Activated T-helper 9 cell treated with anti-CD3 and anti-CD28 coated beads, Interleukin-2, amount 50 U/mL, for 16 hours (primary cell): ENCODE results near the gene C3orf20.

ENCODE experiments used
- DNase-seq: peaks from one replicate; pipeline ENCODE4 v3.0.0-alpha.2; 2020; ENCODE audit warnings: low read depth

C3orf20 gene

DNA sequence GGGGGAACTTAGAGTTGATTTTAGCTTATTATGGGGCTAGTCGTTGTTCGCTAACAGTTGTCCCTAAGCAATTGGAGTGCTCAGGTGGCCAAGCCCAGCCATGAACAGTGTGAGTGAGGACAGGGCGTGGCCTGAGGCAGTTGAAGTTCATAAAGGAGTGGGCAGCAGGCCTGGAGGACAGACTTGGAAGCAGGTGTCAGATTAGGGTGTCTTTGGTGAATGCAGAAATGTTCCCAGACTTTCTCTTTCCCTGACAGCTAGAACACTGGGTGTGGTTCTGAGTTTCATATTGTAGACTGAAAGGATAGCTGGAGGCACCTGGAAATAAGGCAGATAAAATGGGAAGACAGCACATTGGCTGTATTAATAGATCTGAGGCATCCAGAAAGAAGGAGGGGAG, 84.0 kb downstream of the C3orf20 start:
- DNase-seq = no peak

DNA sequence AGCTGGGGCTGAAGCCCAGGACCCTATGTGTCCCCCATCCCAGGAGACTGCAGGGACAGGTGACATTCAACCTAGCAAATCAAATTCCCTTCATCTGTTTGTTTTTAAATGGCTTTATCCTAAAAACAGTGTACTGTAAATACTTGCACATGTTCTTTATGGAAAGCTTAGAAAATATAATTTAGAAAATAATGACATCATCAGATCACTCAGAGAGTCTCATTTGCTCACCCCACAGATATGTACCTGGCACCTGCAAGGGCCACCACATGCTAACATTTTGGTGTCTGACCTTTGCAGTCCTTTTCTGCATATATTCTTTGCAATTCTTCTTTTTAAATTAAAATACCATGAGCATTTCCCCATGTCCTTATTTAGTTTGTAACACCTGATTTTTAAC, 85.2 kb downstream of the C3orf20 start:
- DNase-seq = no peak

DNA sequence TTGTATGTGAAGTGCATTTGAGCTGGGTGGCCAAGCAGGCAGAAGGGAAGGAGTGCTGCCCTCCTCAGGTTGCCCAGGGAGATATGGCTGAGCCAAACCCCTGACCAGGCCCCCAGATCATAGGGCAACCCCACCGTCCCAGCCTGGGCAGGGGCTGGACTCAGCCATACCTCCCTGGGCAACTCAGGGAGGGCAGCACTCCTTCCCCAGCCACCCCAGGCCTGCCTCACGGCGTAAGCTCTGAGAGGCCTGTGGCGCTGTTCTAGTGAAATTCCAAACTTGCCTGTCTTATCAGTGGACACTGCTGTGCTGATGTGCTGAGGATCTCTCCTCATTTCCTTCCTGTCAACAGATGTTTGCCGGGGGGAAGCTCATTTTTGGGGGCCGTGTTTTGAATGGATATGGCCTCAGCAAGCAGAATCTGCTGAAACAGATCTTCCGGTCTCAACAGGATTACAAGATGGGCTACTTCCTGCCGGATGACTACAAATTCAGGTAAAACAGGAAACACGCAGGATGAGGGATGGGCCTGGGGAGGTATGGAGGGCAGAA, 86.3 kb downstream of the C3orf20 start:
- DNase-seq = no peak

DNA sequence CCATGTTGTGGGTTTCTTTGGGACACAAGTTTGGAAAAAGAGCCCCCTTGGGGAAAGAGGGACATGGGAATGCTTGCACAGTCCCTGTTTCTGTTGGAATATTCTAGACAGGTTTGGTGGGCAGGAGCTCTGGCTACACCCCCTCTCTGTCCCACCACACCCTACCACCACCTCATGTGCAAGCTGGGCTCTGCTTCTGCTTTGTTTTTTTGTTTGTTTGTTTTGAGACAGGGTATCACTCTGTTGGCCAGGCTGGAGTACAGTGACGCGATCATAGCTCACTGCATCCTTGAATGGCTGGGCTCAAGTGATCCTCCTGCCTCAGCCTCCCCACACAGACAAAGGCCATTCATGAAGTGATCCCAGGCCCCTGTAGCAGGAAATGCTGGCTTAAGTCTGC, 86.9 kb downstream of the C3orf20 start:
- no peak for DNase-seq

DNA sequence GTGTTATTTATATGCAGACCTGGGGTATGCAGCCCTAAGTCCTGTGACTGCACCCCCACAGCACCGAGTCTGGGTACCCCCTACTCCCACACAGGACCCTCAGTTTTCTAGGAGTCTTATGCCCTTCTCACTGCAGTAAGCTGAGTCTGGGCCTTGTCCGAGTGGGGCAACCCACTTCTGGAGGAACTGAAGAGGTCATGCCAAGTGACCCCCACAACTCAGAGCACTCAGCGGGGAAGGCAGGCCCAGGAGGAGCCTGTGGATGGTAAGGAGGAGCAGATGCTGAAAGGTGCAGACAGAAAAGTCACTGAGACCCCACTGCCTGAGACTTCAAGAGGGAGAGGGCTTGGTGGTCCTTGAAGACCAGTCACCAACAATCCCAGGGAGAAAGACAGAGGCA, 87.8 kb downstream of the C3orf20 start:
- no peak for DNase-seq

DNA sequence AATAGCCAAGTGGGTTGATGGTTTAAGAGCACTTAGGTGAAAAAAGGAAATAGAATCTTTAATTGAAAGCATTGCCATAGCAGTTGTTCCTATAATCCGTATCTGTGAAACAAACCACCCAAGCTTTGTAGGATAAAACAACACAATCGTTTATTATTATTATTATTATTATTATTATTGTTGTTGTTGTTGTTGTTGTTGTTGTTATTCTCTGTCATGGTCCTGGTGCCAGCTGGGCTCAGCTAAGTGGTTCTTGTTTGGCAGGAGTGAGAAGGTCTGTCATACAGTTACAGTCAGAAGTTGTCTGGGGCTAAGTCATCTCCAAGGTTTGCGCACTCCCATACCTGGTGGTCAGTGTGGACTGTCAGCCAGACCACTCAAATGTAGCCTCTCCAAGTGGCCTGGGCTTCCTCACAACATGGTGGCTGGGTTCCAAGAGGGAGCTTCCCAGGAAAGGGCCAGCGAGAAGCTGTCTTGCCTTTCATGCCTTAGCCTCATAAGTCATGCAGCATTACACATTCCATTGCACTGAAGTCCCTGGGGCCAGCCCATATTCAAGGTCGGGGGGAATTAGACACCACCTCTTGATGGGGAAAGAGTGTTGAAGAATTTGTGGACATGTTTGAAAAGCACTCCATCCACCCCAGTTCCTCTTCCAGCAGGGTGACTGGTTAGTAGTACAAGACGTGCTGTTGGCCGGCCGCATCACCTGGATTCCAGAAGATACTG, 89.6 kb downstream of the C3orf20 start:
- DNase-seq = no peak

DNA sequence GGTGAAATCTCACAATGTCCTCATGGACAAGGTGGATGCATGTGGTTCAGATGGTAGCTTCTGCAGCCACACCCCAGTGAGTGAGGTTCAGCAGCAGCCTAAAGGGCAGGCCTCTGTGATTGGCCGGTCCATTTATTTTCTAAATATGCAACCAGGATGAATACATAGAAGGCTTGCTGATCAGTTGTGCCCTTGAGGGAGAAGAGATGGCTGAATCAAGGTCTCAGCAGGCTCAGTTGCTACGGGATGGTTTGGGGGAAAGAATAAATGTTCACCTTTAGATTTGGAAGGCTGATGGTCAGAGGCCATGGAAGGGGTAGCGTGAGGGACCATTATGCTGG, 90.1 kb downstream of the C3orf20 start:
- DNase-seq = no peak

DNA sequence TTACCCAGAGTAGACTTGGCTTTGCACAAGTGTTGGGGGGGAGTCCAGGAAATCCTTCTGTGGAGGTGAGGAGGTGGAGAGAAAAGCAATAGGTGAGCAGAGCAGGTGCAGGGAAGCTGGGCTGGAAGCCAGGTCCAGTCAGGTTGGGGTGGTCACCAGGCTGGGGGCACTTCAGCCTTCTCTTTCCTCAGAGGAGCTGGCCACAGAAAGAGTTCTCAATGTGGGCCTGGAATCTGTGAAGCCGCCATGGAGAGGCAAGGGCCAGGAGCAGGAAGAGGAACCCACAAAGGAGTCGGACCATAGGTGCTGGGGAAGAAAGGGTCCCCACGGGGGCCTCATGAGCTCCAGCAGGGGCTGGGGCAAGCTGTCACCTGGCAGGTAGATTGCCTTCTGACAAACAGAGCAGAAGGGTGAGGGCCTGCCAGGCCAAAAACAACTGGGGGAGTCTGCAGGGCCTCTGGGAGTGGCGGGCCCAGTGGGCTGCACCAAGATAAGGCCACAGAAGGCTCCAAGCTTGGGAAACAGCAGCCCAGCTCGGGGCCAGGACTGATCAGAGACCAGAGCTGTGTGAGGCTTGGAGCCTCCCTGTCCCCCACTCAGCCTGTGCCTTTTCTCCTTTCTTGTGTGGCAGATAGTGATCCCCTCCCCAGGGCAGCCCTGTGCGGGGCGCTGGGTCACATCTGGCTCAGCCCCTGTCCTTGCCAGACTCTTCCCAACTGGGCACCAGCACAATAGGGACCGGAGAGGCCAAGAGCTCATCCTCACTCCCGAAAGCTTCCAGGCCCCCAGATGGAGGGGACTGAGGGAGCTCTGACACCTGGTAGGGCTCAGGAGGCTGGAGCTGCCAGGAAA, 90.9 kb downstream of the C3orf20 start:
- DNase-seq = no peak

DNA sequence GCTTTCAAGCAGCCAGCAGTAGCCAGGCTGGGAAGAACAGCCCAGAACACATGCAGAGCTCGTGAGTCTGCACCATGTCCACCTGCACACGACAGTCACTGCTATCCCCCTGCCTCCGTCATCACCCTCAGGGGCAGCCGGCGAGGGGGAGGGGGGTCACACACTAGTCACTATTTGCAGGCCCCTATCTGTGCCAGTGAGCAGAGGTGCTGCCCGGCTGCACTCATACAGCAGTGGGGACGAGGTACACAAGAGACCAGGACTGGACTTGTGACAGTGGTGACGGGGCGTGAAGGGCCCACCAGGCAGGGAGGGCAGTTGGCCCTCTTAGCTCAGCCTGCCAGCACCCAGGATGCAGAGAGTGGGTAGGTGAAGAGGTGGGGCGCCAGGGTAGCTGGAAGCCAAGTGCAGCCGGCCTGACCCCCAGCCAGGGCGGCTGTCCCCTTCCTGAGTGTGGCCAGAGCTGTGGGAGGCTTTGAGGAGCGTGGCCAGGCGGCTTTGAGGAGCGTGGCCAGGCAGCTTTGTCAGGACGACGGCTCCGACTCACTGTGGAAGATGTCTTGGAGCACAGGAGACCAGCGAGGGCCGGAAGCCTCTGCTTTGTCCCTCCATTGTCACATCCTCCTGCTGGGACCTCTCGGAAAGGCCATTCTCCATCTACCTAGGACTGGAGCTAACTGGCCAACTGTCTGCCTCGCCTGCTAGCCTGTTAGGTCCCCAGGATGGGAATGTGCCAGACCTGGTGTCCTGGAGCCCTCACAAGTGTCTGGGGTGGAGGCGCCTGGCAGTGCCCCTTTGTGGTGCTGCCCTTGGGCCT, 91.7 kb downstream of the C3orf20 start:
- no peak for DNase-seq

DNA sequence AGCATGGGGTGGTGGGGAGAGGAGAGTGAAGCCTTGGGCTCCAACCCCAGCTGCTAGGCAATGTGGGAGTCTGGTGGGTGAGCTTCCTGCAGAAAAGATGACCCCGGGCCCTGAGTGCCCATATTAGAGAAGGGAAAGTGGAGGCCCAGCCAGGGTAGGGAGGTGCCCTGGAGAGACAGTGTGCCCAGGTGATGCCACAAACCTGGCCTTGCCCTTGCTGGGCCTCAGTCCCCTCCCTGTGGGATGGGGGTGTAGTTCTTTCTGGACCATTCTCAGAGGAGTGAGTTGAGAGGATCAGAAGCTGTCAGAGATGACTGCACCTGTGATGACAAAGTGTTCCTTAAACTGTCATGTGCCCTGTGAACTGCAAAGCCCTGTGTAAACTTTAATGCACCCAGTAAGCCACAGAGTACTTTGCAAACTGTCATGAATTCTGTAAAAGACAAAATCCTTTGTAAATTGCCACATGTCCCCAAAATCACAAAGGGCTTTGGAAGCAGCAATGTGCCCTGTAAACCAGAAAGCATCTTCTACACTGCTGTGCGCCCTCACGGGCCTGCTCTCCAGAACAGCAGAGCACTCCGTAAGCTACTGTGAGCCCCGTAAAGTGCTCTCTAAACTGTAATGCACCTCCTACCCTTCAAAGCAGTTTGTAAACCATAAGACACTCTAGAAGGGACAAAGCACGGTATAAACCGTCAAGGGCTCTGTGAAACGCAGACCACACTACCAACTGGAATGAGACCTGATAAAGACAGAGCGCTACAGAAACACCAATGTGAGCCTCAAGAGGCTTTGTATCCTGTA, 92.5 kb downstream of the C3orf20 start:
- DNase-seq = no peak

DNA sequence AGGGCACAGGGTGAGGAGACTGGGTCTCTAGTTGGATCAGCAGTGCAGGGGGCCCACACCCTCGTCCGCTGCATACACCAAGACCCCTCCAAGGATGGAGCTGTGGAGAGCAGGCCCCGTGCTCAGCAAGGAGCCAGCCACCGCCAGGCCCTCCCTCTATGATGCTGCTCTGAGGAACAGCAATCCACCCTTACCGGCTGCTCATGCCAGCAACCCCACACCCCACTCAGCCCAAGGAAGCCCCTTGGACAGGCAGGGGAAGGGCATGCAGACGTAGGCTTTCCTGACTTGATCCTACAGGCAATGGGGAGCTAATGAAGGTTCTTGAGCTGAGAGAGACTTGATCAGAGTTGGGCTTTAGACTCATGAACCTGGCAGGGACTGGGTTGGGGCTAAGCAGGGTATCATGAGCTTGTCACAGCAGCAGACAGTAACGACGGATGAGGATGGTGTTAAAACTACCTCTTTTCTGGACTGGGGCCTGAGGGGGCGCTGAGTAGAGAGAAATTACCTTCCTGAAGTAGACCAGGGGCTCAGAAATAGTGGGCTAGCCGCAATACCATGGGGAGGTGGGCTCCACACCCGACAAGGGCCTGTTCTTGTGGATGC, 93.3 kb downstream of the C3orf20 start:
- no peak for DNase-seq

DNA sequence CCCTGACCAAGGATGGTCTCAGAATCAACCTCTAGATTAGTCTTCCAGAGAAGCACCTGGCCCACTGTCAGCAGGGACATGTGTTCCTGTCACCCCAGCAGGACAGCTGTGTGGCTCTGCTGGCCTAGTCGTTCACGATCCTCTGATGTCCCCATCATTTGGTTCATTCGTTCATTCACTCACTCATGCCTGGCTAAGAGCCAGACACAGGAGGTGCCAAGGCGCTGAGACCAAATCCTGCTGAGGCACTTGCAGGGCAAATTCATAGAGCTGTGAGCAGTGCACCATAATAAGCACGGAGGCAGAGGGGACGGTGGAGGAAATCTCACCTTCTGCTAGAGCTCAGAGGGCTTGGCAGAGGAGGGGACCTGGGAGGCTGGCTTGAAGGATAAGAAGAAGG, 93.9 kb downstream of the C3orf20 start:
- no peak for DNase-seq

DNA sequence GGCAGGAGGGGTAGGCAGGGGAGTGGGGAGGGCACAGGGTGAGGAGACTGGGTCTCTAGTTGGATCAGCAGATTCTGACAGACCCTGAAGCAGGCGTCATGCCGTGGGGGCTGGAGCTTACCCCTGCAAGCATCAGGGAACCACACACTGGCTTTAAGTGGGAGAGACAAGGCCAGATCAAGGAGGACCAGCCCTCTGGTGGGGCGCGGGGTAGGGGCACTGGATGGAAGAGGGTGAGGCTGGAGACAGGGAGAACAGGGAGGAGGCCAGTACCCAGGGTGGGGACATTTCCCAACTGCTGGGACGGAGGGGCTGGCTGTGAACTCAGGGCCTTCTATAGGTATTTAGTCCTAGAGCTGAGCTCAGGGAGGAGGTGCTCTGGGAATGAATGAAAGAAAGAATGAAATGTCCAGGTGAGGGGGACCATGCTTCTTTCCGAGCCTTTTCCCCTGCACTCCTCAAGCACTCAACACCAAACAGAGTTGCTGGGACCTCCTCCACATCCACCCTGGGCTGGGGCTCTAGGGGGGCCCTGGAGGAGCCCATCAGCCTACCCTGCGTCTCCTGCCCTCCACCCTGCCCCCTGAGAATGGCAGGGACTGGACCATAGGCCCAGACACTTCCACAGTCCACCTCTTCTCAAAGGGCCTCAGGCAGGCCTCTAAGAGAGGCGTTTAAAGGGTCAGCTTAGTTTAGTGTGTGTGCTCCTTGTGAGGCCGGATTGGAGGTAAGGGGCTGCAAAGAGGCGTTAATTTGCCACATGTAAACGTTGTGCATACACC, 94.8 kb downstream of the C3orf20 start:
- DNase-seq = no peak

DNA sequence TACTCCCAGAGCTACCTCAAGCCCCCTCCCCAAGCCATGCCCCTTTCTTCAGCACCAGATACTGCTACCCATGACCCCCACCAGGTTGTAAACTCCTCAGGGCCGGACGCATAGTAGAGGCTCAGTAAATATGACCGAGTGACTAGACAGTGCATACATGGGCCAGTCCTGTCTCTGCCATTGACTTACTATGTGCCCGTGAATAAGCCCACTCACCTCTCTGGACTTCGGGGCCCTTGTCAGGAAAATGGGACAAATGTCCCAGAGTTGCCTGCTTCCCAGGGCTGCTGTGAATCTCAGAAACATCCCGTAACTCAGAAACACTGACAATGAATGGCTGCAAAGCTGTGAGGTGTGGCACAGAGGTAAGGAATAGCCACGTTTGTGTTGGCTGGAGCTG, 95.7 kb downstream of the C3orf20 start:
- no peak for DNase-seq

DNA sequence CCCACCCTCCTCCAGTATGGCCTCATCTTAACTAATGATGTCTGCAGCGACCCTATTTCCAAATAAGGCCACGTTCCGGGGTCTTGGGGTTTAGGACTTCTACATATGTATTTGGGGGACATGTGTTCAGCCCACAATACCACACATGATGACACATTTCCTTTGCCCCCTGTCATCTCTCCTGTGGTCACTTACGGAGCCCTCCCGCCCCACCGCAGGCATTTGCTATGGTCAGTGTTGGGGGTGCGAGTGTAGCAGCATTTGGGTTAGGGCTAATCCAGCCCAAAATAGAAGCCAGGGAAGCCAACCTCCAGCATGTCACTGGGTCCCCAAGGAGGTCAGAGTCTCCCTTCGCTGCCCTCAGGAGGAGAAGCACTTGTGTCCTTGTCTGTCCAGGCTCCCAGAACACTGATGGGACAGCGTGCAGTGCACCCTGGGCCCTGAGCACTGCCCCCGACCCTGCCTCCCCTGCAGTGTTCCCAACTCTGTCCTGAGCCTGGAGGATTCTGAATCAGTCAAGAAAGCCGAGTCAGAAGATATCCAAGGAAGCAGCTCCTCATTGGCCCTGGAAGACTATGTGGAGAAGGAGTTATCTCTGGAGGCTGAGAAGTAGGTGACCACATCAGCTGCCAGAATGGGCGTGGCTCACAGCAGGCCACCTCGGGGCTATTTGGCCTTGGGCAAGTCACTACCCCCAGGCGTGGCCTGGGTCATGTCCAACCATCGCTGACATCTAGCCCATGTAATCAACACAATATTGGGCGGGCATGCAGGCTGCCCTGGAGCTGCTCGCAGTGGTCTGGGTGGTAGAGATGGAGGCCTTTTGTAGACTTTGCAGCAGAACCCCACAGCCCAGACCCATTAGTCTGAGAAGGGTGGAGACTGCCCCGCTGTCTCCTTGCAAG, 96.9 kb downstream of the C3orf20 start:
- DNase-seq = no peak

DNA sequence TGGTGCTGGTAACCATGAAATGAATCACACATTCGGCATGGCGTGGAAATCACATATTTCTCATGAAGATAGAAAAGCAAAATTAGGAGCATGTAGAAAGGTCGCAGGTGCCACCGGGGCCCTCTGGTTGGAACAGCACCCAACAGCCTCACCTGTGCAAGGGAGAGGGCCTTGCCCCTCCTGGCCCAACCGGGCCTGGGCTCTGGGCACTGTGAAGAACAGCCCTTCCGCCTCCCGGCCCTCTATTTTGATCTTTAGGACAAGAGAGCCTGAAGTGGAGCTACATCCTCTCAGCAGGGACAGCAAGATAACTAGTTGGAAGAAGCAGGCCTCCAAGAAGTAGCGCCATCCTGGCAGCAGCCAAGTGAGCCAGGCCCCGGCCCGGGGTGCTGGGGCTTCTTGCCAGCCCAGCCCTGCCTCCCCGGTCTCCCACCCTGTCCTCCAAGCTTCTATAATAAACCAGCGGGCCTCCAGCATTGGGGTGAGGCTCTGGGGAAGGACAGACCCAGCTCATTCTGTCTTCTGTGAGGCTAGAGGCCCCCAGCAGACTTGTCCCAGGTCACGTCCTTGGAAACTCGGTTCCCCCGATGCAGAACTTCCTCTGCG, 97.7 kb downstream of the C3orf20 start:
- no peak for DNase-seq

DNA sequence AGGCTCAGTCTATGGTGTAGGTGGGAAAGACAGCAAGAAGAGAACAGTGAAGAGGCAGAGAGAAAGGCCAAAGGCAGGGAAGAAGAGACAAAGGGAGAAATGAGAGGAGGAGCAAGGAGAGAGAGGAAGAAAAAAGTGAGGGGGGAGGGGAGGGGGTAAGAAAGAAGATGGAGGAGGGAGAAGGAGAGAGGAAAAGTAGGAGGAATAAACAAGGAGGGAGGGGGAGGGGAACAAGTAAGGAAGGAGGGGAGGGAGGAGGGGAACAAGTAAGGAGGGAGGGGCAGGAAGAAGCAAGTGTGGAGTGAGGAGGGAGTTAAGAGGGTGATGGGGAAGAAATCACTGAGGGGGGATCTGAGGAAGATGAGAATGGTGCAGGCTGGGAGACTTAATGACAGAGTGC, 98.3 kb downstream of the C3orf20 start:
- no peak for DNase-seq

DNA sequence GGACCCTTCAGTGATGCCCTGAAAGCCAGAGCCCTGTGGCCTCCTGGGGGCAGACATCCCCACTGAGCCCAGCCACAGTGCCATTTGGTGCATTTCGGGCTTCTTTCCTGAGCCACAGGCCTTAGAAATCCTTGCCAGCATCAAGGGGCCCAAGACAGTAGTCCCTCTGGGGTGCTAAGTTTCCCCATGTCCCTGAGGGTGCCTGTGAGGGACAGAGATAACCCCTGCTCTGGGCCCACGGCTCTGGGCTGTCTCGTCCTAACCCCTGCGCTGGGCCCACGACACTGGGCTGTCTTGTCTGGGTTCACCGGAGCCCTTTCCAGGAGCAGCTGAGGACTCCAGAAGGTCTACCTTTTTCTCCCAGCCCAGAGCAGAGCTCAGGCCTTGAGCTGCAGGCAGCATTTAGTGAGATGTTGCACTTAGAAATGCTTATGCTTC, 98.8 kb downstream of the C3orf20 start:
- no peak for DNase-seq

DNA sequence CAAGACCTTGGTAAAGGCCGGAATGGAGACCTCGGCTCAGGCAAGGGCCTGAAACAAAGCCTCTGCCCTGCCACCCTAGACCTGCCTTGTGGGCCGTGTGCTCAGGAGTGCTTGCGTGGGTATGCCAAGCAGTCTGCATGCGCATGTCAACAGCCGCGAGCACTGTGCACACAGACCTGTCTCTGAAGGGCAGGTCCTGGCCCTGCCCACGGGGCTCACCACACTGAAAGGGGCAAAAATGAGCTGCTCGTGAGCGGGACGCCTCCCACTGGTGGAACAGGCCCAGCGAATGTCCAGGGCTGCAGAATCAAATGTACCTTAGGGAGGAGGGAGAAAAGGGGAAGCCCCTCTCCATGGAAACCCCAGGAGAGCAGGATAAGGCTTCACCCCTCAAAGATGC, 99.5 kb downstream of the C3orf20 start:
- DNase-seq = no peak
